Body of pancreas (tissue), 4 donors: Measurements from ENCODE around the gene IL6ST.

ENCODE experiments used
- POLR2A ChIP-seq, 3 donors: fragments of 450-650 bp; IDR thresholded peaks; one replicate each; pipeline ENCODE4 v1.6.1; 2016; ENCODE audit warnings: antibody characterized with exemption in 3 of 3, mild to moderate bottlenecking in 2 of 3
- TF ChIP-seq, protein P1 (sequence below), 7 experiments: fragments of 450-650 bp in 4 of 7; fragments of 200-600 bp in 3 of 7; sonication (generic) in 3 of 7; IDR thresholded peaks; one replicate each; pipeline ENCODE4 v1.5.1; 2016 to 2019; ENCODE audit warnings: antibody characterized with exemption in 7 of 7

DNA sequence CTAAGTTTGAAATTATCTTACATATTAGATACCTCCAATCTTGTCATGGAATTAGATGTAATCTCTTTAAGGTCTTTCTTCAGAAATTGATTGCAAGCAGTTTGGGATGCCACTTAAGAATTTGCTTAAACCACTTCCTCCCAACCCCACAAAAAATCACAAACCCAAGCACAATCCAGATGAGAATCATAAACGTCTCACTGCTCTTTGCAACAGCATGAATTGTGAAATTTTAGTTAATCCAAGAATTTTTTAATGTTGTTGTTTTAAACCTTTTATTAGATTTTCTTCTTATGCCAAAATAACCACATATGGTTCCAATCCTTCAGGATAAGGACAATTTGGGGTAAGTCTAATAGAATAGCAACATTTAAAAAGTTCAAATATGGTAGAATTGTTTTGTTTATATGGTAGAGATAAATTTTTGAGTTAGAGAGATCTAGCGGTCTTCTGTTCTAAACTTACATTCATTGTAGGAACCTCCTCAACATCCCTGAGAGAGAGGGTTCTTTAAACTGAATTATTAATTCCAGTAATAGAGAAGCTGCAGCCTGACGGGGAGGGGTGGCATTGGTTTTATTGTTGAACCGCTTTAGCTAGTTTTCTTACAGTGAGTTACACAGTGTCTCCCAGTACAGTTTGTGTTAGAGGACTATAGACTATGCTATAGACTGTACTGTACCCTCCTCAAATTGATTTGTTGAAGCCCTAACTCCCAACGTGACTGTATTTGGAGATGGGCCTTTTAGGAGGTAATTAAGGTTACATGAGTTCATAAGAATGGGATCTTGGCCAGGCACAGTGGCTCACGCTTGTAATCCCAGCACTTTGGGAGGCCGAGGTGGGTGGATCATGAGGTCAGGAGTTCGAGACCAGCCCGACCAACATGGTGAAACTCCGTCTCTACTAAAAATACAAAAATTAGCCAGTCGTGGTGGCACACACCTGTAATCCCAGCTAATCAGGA, 24.8 kb upstream of the IL6ST start:
- TF ChIP-seq POLR2A (IDR thresholded peaks at IDR 0.05), result no peak
- TF ChIP-seq, protein P1, sequence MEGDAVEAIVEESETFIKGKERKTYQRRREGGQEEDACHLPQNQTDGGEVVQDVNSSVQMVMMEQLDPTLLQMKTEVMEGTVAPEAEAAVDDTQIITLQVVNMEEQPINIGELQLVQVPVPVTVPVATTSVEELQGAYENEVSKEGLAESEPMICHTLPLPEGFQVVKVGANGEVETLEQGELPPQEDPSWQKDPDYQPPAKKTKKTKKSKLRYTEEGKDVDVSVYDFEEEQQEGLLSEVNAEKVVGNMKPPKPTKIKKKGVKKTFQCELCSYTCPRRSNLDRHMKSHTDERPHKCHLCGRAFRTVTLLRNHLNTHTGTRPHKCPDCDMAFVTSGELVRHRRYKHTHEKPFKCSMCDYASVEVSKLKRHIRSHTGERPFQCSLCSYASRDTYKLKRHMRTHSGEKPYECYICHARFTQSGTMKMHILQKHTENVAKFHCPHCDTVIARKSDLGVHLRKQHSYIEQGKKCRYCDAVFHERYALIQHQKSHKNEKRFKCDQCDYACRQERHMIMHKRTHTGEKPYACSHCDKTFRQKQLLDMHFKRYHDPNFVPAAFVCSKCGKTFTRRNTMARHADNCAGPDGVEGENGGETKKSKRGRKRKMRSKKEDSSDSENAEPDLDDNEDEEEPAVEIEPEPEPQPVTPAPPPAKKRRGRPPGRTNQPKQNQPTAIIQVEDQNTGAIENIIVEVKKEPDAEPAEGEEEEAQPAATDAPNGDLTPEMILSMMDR (IDR thresholded peaks at IDR 0.05), result no peak
